Smooth muscle cell (in vitro differentiated cells): Measurements from ENCODE around the gene OTUD7B. TPM values are rescaled to one million over a fixed set of nuclear protein-coding genes. Genes with fewer than 3 reads are reported as not detected.

Source experiments
- DNase-seq: peaks from one replicate; lab custom pipeline; 2025; ENCODE audit not compliant: unreplicated experiment; lab: John Stamatoyannopoulos, UW
- H2AFZ ChIP-seq: fragments of 200-600 bp; sonication (generic); 2 replicates; pipeline ENCODE4 v1.6.0; 2016; ENCODE audit warnings: antibody characterized with exemption, low read depth, mild to moderate bottlenecking
- H3F3A ChIP-seq: fragments of 200-600 bp; sonication (generic); 2 replicates; pipeline ENCODE4 v1.6.0; 2017; ENCODE audit warnings: antibody characterized with exemption, low read depth
- H3K27ac ChIP-seq: fragments of 200-600 bp; sonication (generic); 2 replicates; pipeline ENCODE4 v1.5.1; 2016; ENCODE audit warnings: low read depth, mild to moderate bottlenecking
- H3K27me3 ChIP-seq: fragments of 200-600 bp; sonication (generic); 2 replicates; pipeline ENCODE4 v1.6.1; 2016; ENCODE audit warnings: low read depth, mild to moderate bottlenecking
- H3K36me3 ChIP-seq: fragments of 200-600 bp; sonication (generic); 2 replicates; pipeline ENCODE4 v1.5.1; 2016; ENCODE audit warnings: low read depth
- H3K4me1 ChIP-seq: fragments of 200-600 bp; sonication (generic); 2 replicates; pipeline ENCODE4 v1.5.1; 2016; ENCODE audit warnings: low read depth
- H3K4me2 ChIP-seq: fragments of 200-600 bp; sonication (generic); 2 replicates; pipeline ENCODE4 v1.6.0; 2016; ENCODE audit warnings: mild to moderate bottlenecking
- H3K4me3 ChIP-seq: fragments of 200-600 bp; sonication (generic); 2 replicates; pipeline ENCODE4 v1.5.1; 2016; ENCODE audit warnings: mild to moderate bottlenecking
- H3K79me2 ChIP-seq: fragments of 200-600 bp; sonication (generic); 2 replicates; pipeline ENCODE4 v1.6.0; 2016; ENCODE audit warnings: low read depth, mild to moderate bottlenecking
- H3K9ac ChIP-seq: fragments of 200-600 bp; sonication (generic); 2 replicates; pipeline ENCODE4 v1.6.0; 2016; ENCODE audit warnings: low read depth
- H3K9me3 ChIP-seq: fragments of 200-600 bp; sonication (generic); replicated peaks from 2 replicates; pipeline ENCODE4 v1.5.1; 2016; ENCODE audit warnings: low read depth
- H4K20me1 ChIP-seq: fragments of 200-600 bp; sonication (generic); 2 replicates; pipeline ENCODE4 v1.6.0; 2016; ENCODE audit warnings: low read depth
- WGBS: methylation state at CpG from one replicate; pipeline ENCODE4 v1.1.7; 2016; ENCODE audit warnings: low lambda C conversion rate; 5-methylcytosine and 5-hydroxymethylcytosine counted together
- polyA plus RNA-seq: library from polyadenylated mRNA; unstranded; fragments of >200 nt; fragmentation: Nextera tagmentation; extraction: Ambion mirVana; gene quantifications from 2 replicates; pipeline ENCODE4 v1.2.1, GENCODE V29; 2016
- total RNA-seq: library from RNA; depleted of rRNA; stranded (reverse); fragments of >200 nt; gene quantifications from 2 replicates; pipeline ENCODE4 v1.2.3, GENCODE V29; 2014
- TF ChIP-seq, protein P1 (sequence below): fragments of 200-600 bp; sonication (generic); IDR thresholded peaks from 2 replicates; pipeline ENCODE4 v1.5.1; 2017; ENCODE audit warnings: borderline replicate concordance, mild to moderate bottlenecking, antibody characterized with exemption; ENCODE audit not compliant: insufficient read depth, poor library complexity, severe bottlenecking

The OTUD7B gene
- total and polyA plus RNA-seq, 2 experiments from 2014 or later = 1.9 to 16.1 TPM

DNA sequence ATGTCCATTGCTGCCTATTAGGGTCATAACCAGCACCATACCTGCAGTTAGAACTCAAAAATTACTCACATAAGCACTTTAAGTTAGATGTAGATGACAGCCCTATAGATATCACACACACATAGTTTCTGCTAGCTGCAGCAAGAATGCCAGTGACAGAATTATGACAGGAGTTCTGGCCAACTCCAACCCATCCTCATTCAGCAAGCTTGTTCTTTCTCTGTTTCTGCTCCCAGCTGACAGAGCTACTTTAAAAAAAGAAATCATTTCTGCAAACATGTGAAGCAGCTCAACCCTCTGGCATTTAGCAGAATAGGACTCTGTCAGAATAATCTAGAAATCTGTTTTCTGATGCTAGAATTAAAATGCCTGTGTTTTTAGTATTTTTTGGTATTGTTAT lies 23.8 kb upstream of the OTUD7B start:
- Histone ChIP-seq H3K36me3 (no peaks in the 10 kb centered on the region), H3F3A (no peaks in the 10 kb centered on the region), H4K20me1 (no peaks in the 10 kb centered on the region), H3K9me3 (no peaks in the 10 kb centered on the region), H2AFZ (no peak overlapping the region), H3K9ac (no peak overlapping the region), H3K4me3 (no peak overlapping the region), H3K27ac (no peak overlapping the region), H3K4me2 (no peak overlapping the region), H3K79me2 (no peaks in the 10 kb centered on the region), H3K27me3 (no peaks in the 10 kb centered on the region), H3K4me1 (no peaks in the 10 kb centered on the region)
- TF ChIP-seq, protein P1, sequence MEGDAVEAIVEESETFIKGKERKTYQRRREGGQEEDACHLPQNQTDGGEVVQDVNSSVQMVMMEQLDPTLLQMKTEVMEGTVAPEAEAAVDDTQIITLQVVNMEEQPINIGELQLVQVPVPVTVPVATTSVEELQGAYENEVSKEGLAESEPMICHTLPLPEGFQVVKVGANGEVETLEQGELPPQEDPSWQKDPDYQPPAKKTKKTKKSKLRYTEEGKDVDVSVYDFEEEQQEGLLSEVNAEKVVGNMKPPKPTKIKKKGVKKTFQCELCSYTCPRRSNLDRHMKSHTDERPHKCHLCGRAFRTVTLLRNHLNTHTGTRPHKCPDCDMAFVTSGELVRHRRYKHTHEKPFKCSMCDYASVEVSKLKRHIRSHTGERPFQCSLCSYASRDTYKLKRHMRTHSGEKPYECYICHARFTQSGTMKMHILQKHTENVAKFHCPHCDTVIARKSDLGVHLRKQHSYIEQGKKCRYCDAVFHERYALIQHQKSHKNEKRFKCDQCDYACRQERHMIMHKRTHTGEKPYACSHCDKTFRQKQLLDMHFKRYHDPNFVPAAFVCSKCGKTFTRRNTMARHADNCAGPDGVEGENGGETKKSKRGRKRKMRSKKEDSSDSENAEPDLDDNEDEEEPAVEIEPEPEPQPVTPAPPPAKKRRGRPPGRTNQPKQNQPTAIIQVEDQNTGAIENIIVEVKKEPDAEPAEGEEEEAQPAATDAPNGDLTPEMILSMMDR = no peak
- DNase-seq = no peak

DNA sequence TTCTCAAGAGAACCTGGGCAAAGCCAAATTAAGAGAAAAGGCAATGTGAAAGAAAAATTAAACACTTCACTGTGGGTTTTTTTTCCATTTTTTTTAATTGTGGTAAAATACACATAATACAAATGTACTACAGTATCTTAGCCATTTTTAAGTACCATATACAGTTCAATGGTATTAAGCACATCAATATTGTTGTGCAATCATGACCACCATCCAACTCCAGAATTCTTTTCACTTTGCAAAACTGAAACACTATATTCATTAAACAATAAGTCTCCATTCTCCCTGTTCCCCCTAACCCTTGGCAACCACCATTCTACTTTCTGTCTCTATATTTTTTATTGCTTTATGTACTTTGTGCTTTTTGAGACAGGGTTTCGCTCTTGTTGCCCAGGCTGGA lies 17.8 kb upstream of the OTUD7B start:
- Histone ChIP-seq H3K4me1 (no peaks in the 10 kb centered on the region), H3K27me3 (no peaks in the 10 kb centered on the region), H3K9ac (no peak overlapping the region), H3K4me2 (no peak overlapping the region), H3K9me3 (no peaks in the 10 kb centered on the region), H3K4me3 (no peak overlapping the region), H3K27ac (no peak overlapping the region), H3K36me3 (no peaks in the 10 kb centered on the region), H3K79me2 (no peaks in the 10 kb centered on the region), H4K20me1 (no peaks in the 10 kb centered on the region), H2AFZ (no peak overlapping the region), H3F3A (no peaks in the 10 kb centered on the region)
- TF ChIP-seq, protein P1 = no peak
- 96% methylated on average over 1 of the region's 1 CpG for WGBS
- no peak for DNase-seq

DNA sequence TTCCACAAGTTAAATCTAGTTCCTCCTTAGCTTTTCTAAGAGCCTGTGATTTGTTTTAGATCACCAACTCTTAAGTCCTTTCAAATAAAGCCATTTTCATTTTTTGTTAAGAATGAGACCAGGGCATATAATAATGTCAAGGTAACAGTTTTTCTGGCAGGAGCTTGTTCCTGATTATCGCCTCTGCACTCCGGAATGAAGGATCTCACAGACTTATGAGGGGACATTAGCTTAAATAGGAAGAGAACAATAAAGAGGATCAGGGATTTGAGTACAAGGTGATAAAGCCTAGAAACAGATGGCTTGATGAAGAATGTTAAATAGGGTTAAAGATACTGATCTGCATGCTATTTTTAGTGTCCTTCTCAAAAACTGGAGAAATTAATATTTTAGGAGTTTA lies 13.6 kb upstream of the OTUD7B start:
- TF ChIP-seq, protein P1 = no peak
- Histone ChIP-seq H3K27me3 (no peaks in the 10 kb centered on the region), H3K4me3 (no peak overlapping the region), H2AFZ (no peak overlapping the region), H3K4me1 (no peaks in the 10 kb centered on the region), H3K4me2 (no peak overlapping the region), H3K9me3 (no peaks in the 10 kb centered on the region), H3K27ac (no peak overlapping the region), H3K9ac (no peak overlapping the region), H3K79me2 (no peaks in the 10 kb centered on the region), H3K36me3 (no peaks in the 10 kb centered on the region), H4K20me1 (no peaks in the 10 kb centered on the region), H3F3A (no peaks in the 10 kb centered on the region)
- no peak for DNase-seq
- 84% methylated on average over 2 of the region's 2 CpGs for WGBS

DNA sequence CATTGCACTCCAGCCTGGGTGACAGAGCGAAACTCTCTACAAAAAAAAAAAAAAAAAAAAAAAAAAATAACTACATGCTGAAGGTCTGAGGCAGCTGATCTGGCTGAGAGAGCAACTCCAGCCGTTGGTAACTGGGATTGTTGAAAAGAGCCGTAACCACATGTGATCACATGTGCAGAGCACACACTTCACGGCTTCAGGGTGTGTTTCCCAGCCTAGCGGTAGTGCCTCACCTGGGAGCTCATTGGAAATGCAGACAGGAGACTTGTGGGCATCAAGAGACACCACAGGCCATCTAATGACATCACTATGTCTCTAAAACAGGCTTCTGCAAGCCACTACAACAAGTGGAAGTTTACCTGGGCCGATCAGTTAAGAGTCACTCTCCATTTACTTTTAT lies 11.8 kb upstream of the OTUD7B start:
- no peak overlapping the region for H3K4me3 ChIP-seq
- H2AFZ ChIP-seq = no peak overlapping the region
- H3K27me3 ChIP-seq = no peaks in the 10 kb centered on the region
- TF ChIP-seq, protein P1 = no peak
- no peaks in the 10 kb centered on the region for H3F3A ChIP-seq
- H3K27ac ChIP-seq = no peak overlapping the region
- no peaks in the 10 kb centered on the region for H4K20me1 ChIP-seq
- no peaks in the 10 kb centered on the region for H3K9me3 ChIP-seq
- H3K36me3 ChIP-seq = no peaks in the 10 kb centered on the region
- H3K79me2 ChIP-seq = no peaks in the 10 kb centered on the region
- no peaks in the 10 kb centered on the region for H3K4me1 ChIP-seq
- no peak overlapping the region for H3K9ac ChIP-seq
- WGBS = 77% methylated on average over 5 of the region's 6 CpGs
- no peak overlapping the region for H3K4me2 ChIP-seq
- DNase-seq = no peak
